ENCODE results near the gene LMOD3.

The LMOD3 gene

DNA sequence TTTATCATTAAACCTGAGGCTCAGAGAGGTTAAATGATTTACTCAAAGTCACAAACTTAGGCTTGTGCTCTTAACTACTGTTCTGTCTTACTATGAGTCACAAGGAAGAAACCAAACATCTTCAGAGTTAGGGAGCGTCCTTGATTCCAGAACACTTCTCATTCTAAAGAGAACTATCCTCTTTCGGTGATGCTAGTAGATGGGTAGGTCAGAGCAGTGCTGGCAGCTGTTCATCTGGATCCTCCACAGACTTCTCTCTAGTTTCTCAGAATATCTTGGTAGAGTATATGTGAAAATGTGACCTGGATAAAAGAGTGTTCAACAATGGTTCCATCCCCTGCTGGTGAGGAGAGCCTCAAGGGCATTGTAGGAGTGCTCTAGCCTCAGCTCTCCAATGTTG is 34.3 kb downstream of the LMOD3 start:
- no peak overlapping the region for H3K4me3 ChIP-seq (ENCODE audit: low read depth, low read length)
- H3K36me3 ChIP-seq (ENCODE audit: control insufficient read depth, insufficient read depth, low read length), result no peaks in the 10 kb centered on the region
- no peaks in the 10 kb centered on the region for H3K27me3 ChIP-seq (ENCODE audit: control insufficient read depth, insufficient read depth, low read length)
- peaks cover 34% of the 10 kb centered on the region for H3K79me2 ChIP-seq
- H3K9ac ChIP-seq, result no peak overlapping the region
- peaks cover 33% of the 10 kb centered on the region for H3K4me1 ChIP-seq
- H3K27ac ChIP-seq, result no peak overlapping the region
- H3K4me2 ChIP-seq (ENCODE audit: low read length), result peak overlapping the region; percentile 35
- no peaks in the 10 kb centered on the region for H3K9me3 ChIP-seq (ENCODE audit: control insufficient read depth, low read length)
- no peak overlapping the region for H2AFZ ChIP-seq
- TF ChIP-seq CTCF (IDR thresholded peaks at IDR 0.05), result no peak

DNA sequence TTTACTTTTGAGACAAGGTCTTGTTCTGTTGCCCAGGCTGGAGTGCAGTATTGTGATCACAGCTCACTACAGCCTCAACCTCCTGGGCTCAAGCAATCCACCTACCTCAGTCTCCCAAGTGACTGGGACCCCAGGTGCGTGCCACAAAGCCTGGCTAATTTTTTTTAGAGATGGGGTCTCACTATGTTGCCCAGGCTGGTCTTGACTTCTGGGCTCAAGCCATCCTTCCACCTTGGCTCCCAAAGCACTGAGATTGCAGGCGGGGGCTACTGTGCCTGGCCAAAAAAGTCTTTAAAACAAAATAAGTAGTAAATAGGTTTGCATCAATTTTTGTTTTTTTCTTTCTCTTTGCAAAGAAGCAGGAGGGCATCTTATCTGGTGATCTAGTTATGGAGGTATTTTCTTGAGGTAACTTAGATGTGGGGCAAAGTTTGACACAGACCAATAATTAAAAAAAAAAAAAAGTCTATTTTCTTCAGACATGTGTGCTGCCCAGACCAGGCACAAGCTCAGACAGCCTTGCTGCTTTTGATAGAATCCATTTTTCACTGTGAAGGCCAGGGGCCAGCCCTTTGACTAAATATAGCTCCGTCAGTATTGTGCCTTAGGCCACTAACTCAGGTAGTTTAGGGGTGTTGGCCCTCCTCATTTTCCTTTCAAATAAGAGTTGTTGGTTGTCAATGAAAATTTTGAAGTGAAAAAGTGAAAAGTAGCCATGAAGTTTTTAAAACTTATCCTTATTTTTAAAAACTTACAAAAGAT is 35.2 kb downstream of the LMOD3 start:
- H3K4me3 ChIP-seq (ENCODE audit: low read depth, low read length), result peak overlapping the region; percentile 17
- H3K36me3 ChIP-seq (ENCODE audit: control insufficient read depth, insufficient read depth, low read length), result no peaks in the 10 kb centered on the region
- peak overlapping the region; percentile 21 for H3K27ac ChIP-seq
- peaks cover 33% of the 10 kb centered on the region for H3K4me1 ChIP-seq
- no peak overlapping the region for H3K9ac ChIP-seq
- peak overlapping the region; percentile 54 for H3K4me2 ChIP-seq (ENCODE audit: low read length)
- H3K27me3 ChIP-seq (ENCODE audit: control insufficient read depth, insufficient read depth, low read length), result no peaks in the 10 kb centered on the region
- H3K9me3 ChIP-seq (ENCODE audit: control insufficient read depth, low read length), result no peaks in the 10 kb centered on the region
- peaks cover 34% of the 10 kb centered on the region for H3K79me2 ChIP-seq
- H2AFZ ChIP-seq, result no peak overlapping the region
- no peak for TF ChIP-seq CTCF (IDR thresholded peaks at IDR 0.05)

- Histone ChIP-seq H2AFZ (peak overlapping the region; percentile 85), H3K9ac (peak overlapping the region; percentile 71), H3K79me2 (peaks cover 34% of the 10 kb centered on the region), H3K27ac (peak overlapping the region; percentile 91), H3K9me3 (ENCODE audit: control insufficient read depth, low read length) (no peaks in the 10 kb centered on the region), H3K36me3 (ENCODE audit: control insufficient read depth, insufficient read depth, low read length) (no peaks in the 10 kb centered on the region), H3K4me2 (ENCODE audit: low read length) (peak overlapping the region; percentile 81), H3K4me3 (ENCODE audit: low read depth, low read length) (peak overlapping the region; percentile 95), H3K4me1 (peaks cover 31% of the 10 kb centered on the region), H3K27me3 (ENCODE audit: control insufficient read depth, insufficient read depth, low read length) (no peaks in the 10 kb centered on the region)
- no peak for TF ChIP-seq CTCF (IDR thresholded peaks at IDR 0.05)
These were observed 36.3 kb downstream of the LMOD3 start for GRCh38 chr3:69085833-69086722.

DNA sequence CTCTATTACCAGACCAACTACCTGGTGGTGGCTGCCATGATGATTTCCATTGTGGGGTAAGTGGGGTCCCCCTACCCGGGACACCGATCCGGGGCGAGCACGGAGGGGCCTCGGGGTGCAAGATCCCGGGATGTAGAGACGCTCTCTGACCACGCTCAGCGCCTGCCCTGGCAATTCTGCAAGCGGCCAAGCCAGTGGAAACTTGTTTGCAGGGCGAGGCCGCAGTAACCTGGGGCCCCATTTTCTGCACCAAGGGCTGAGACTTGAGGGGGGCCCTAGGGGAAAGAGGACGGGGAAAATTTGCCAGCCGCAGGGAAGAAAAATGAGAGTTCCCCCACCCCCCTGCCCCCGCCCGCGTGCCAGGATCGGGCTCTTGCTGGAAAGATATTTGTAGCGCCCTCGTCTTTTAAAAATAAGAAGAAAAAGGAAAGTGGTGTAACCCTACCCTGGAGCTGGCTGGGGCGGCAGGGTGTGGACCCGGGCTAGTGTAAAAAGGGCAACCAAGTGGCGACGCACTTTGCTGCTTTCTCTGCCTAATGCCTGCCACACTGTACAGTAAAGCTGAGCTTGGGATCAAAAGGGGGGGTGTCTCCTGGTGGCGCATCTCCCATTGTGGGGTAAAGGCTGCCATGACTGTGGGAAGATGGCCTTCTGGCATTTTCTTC is 37.1 kb downstream of the LMOD3 start:
- H3K4me2 ChIP-seq (ENCODE audit: low read length), result peak overlapping the region; percentile 81
- no peaks in the 10 kb centered on the region for H3K36me3 ChIP-seq (ENCODE audit: control insufficient read depth, insufficient read depth, low read length)
- H3K79me2 ChIP-seq, result peaks cover 29% of the 10 kb centered on the region
- TF ChIP-seq CTCF (IDR thresholded peaks at IDR 0.05), result no peak
- H3K4me3 ChIP-seq (ENCODE audit: low read depth, low read length), result peak overlapping the region; percentile 95
- no peaks in the 10 kb centered on the region for H3K9me3 ChIP-seq (ENCODE audit: control insufficient read depth, low read length)
- H3K9ac ChIP-seq, result peak overlapping the region; percentile 71
- H3K4me1 ChIP-seq, result peaks cover 31% of the 10 kb centered on the region
- H2AFZ ChIP-seq, result peak overlapping the region; percentile 85
- H3K27me3 ChIP-seq (ENCODE audit: control insufficient read depth, insufficient read depth, low read length), result no peaks in the 10 kb centered on the region
- peak overlapping the region; percentile 91 for H3K27ac ChIP-seq
